ENCODE results near the gene OR2H2. TPM values are rescaled to one million over a fixed set of nuclear protein-coding genes. Genes with fewer than 3 reads are reported as not detected.

Gene OR2H2
- total RNA-seq, 4 donors from 2014 or later, result not detected

DNA sequence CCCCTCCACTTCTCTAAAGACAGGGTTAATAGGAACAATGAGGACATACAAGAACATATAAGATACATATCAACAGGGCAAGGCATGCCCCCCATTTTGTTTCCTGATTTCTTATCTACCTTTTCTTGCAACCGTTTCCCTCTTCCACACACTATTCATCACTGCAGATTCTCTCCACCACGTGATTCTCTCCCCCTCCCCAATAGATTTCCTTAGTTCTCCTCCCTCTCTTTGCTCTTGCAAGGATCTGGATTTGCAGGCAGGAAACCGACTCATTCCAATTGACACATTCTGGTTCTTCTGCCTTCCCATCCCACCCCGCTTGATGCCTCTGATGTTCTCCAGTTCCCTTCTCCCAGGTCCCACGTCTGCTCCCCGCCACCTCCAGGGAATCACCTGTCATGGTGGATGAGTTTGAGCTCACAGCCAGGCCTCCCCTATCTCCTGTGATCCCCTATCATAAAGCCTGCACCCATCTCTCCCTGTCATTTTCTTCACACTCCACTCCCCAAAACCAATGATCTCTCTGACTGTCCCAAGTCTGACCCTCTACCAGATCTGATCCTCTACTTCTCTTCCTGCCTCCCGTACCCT lies 40.5 kb downstream of the OR2H2 start:
- Histone ChIP-seq H3K36me3 (peaks cover 38% of the 10 kb centered on the region), H3K27ac (no peak overlapping the region), H3K4me1 (peaks cover 24% of the 10 kb centered on the region), H3K27me3 (no peaks in the 10 kb centered on the region), H3K4me3 (no peak overlapping the region), H3K9me3 (no peaks in the 10 kb centered on the region)
- 72% methylated on average over 7 of the region's 7 CpGs for WGBS
- DNase-seq (ENCODE audit: low spot score in 2 of 2), result no peak
- TF ChIP-seq CTCF (IDR thresholded peaks at IDR 0.05) (no peak), EP300 (IDR thresholded peaks at IDR 0.05) (no peak), POLR2A (IDR thresholded peaks at IDR 0.05) (no peak), POLR2AphosphoS5 (IDR thresholded peaks at IDR 0.05) (no peak)

GRCh38 chr6:29626948-29627754 lies 42.2 kb downstream of the OR2H2 start:
- peaks cover 21% of the 10 kb centered on the region for H3K36me3 ChIP-seq
- H3K9me3 ChIP-seq, result no peaks in the 10 kb centered on the region
- H3K4me1 ChIP-seq, result peaks cover 31% of the 10 kb centered on the region
- peak overlapping the region; percentile 61 for H3K4me3 ChIP-seq
- TF ChIP-seq EP300 (IDR thresholded peaks at IDR 0.05) (no peak), POLR2A (IDR thresholded peaks at IDR 0.05) (no peak), CTCF (IDR thresholded peaks at IDR 0.05) (no peak), POLR2AphosphoS5 (IDR thresholded peaks at IDR 0.05) (no peak)
- H3K27me3 ChIP-seq, result no peaks in the 10 kb centered on the region
- peak in 1 of 2 donors; percentile 65 for DNase-seq (ENCODE audit: low spot score in 2 of 2)
- WGBS, result 52% methylated on average over 8 of the region's 31 CpGs
- no peak overlapping the region for H3K27ac ChIP-seq

DNA sequence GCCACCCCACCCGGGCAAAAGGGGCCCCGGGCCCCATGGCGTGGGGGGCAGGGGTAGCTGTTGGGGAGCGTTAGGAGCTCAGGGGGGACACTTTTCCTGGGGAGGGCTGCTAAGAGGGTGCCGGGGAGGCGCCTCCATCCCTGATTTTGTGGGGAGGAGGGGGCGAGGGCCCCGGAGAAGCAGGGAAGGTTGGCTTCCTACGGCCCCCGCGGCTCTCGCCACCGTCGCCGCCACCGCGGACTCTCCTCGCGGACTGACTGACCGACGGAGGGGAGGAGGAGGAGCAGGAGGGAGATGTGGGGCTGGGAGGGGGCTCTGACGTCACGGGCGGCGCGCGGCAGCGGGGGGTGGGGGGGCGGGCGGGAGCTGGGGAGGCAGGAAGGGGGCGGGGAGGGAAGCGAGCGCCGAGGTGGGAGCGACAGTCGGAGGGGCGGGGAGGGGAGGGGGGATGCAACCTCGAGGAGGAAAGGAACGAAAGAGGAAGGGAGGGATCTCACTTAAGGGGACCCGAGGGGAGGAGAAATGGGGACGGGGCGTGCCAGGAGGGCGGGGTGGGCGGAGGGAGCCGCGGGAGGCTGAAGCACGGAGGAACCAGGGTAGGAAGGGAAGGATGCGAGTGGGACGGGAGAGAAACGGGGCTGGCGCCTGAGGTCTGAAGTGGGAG lies 43.0 kb downstream of the OR2H2 start:
- peak overlapping the region; percentile 61 for H3K4me3 ChIP-seq
- peaks cover 33% of the 10 kb centered on the region for H3K4me1 ChIP-seq
- DNase-seq (ENCODE audit: low spot score in 2 of 2), result peak; percentile 85 to 86
- no peaks in the 10 kb centered on the region for H3K9me3 ChIP-seq
- H3K27me3 ChIP-seq, result no peaks in the 10 kb centered on the region
- TF ChIP-seq POLR2A (IDR thresholded peaks at IDR 0.05) (peak in 1 of 2 donors; percentile 31), CTCF (IDR thresholded peaks at IDR 0.05) (no peak), POLR2AphosphoS5 (IDR thresholded peaks at IDR 0.05) (no peak), EP300 (IDR thresholded peaks at IDR 0.05) (no peak)
- H3K36me3 ChIP-seq, result peaks cover 14% of the 10 kb centered on the region
- peak overlapping the region; percentile 7 for H3K27ac ChIP-seq
- WGBS, result 2% methylated on average over 20 of the region's 51 CpGs

DNA sequence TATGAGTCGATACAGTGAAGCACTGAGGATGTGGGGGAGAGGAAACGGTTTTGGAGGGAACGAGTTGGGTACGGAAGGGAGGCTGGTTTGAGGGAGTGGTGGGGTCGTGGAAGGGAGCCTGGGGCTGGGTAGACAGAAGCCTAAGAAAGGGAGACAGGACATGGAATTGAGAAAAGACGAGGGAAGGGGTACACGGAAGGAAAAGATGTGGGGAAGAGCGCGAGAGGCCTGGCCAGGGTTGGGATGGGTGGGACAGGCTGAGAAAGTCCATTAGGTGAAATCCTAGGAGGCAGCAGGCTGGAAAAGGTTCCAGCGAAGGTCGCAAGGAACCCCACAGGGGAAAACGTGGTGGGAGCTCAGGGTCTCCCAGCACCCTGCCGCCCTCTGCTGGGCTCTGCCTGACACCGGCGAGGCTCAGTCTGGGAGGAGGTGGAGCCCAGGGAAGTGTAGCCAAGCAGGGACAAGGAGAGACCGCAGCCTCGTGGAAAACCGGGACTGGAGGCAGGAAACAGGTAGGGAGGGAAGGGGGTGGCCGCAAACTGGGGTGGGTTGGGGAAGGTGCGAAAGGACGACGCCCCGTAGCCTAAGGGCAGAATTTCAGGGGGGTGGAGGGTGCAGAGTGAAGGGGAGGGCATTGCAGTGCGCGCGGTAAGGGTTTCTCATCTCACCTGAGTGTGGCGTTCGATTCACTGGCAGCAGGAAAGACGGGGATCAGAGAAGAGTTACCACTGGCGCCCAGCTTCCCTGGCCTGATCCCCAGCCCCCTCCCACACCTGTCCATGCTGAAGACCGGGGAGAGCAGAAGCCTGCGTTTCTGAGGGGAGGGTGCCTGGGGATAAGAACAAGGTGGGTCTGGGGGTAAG lies 43.7 kb downstream of the OR2H2 start:
- H3K4me1 ChIP-seq, result peaks cover 40% of the 10 kb centered on the region
- DNase-seq (ENCODE audit: low spot score in 2 of 2), result peak; percentile 81 to 87
- H3K27me3 ChIP-seq, result no peaks in the 10 kb centered on the region
- TF ChIP-seq CTCF (IDR thresholded peaks at IDR 0.05) (peak in 1 of 2 donors; percentile 70), EP300 (IDR thresholded peaks at IDR 0.05) (no peak)
- H3K36me3 ChIP-seq, result peaks cover 6% of the 10 kb centered on the region
- peak overlapping the region; percentile 7 for H3K27ac ChIP-seq
- peak overlapping the region; percentile 61 for H3K4me3 ChIP-seq
- WGBS, result 4% methylated on average over 32 of the region's 32 CpGs
- H3K9me3 ChIP-seq, result no peaks in the 10 kb centered on the region
